ENCODE results near the gene MT1A. TPM values are rescaled to one million over a fixed set of nuclear protein-coding genes. Genes with fewer than 3 reads are reported as not detected.

Gene MT1A
- total and polyA plus RNA-seq, 10 of the 15 experiments (the other 5 are each of a cell fraction or from before 2014, with no cell fraction given): not detected

GRCh38 chr16:56617212-56618085, 21.0 kb upstream of the MT1A start (continued):
- no peak for TF ChIP-seq USF1 (IDR thresholded peaks at IDR 0.05; ENCODE audit: borderline replicate concordance, extremely low read length, insufficient read depth, low read depth, low read length)

GRCh38 chr16:56618138-56618537, 20.3 kb upstream of the MT1A start:
- DNase-seq (ENCODE audit: low read depth, low spot score) (no peak), FAIRE-seq (no peak), ATAC-seq (no peak)
- ChIA-PET SMC1A (ENCODE audit: uncharacterized antibody, unreplicated experiment) (interaction anchor here (1.2 kb wide), 1 partner anchor 8 kb away, joined by 3 read pairs; no protein-coding TSS in a partner anchor), RAD21 (ENCODE audit: unreplicated experiment) (no interaction called here), CTCF (no interaction called here), POLR2A (interaction anchor here (0.7 kb wide), 1 partner anchor 12 kb away, joined by 3 read pairs; no protein-coding TSS in a partner anchor)
- H3K79me2 ChIP-seq (ENCODE audit: control insufficient read depth, insufficient read depth, low read length): no peaks in the 10 kb centered on the region
- peaks cover 0 to 5% of the 10 kb centered on the region in 2 experiments; a peak in 2 of 4 replicates for H3K27me3 ChIP-seq (replicated peaks in 1 of 2; ENCODE audit: control insufficient read depth in 2 of 2, insufficient read depth in 2 of 2, low read length in 1 of 2)
- intact Hi-C loops (cut with micrococcal nuclease; ENCODE audit: unreplicated experiment): no loop called here
- no peak overlapping the region for H3K4me3 ChIP-seq
- H3K4me1 ChIP-seq (ENCODE audit: control insufficient read depth, insufficient read depth, low read length): peaks cover 4% of the 10 kb centered on the region; the same call in 1 of the 2 replicates
- in situ Hi-C loops (cut with MboI): no loop called here
- H4K20me1 ChIP-seq (ENCODE audit: control insufficient read depth, insufficient read depth): no peaks in the 10 kb centered on the region
- no TSS peak for BruUV-seq (replicated peaks)
- WGBS (ENCODE audit: insufficient coverage, insufficient replicate concordance, low lambda C conversion rate, missing lambda C conversion rate): 25% methylated on average over 6 of the region's 6 CpGs
- H3K36me3 ChIP-seq (ENCODE audit: control insufficient read depth in 2 of 2, insufficient read depth in 2 of 2, low read length in 1 of 2): no peaks in the 10 kb centered on the region
- no peak overlapping the region for H2AFZ ChIP-seq (ENCODE audit: control insufficient read depth, low read depth, low read length)
- no peaks in the 10 kb centered on the region for H3K9me3 ChIP-seq (replicated peaks; ENCODE audit: control insufficient read depth, insufficient read depth, low read length)
- no peak overlapping the region for H3K27ac ChIP-seq (ENCODE audit: control insufficient read depth, insufficient read depth)
- no peak overlapping the region for H3K9ac ChIP-seq (ENCODE audit: control insufficient read depth, insufficient read depth, low read length)
- no peak overlapping the region for H3K4me2 ChIP-seq (ENCODE audit: control insufficient read depth, insufficient read depth)
- TF ChIP-seq ZNF207 (IDR thresholded peaks at IDR 0.05; ENCODE audit: borderline replicate concordance) (no peak), REST (IDR thresholded peaks at IDR 0.05; ENCODE audit: low read depth, low read length) (no peak), NFXL1 (IDR thresholded peaks at IDR 0.05; ENCODE audit: borderline replicate concordance) (no peak), MYC (IDR thresholded peaks at IDR 0.05; ENCODE audit: insufficient read depth, insufficient read length, insufficient replicate concordance, low read length, severe bottlenecking) (no peak), CREM (IDR thresholded peaks at IDR 0.05; ENCODE audit: low read depth) (no peak), E2F8 (IDR thresholded peaks at IDR 0.05; ENCODE audit: low read depth, partially characterized antibody) (no peak)

All from GM12878 (cell line).